ENCODE results near the gene S100A12.

The S100A12 gene

DNA sequence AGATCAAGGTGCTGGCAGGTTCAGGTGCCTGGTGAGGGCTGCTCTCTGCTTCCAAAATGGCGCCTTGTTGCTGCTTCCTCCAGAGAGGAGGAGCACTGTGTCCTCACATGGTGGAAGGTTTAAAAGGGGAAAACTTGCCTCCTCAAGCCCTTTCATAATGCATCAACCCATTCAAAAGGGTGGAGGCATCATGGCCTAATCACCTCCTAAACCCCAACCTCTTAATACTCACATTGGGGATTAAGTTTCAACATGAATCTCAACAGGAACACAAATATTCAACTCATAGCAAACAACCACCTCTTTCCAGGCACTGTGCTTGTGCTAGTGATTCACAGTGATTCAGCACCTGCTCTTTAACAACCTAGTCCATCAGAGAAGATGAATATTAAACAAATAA, 4.2 kb downstream of the S100A12 start:
- no peak for DNase-seq
- intact Hi-C loops (cut with DNase I) = no loop called here

- DNase-seq = no peak
Observed at GRCh38 chr1:153370146-153370545, 5.3 kb downstream of the S100A12 start.

GRCh38 chr1:153368495-153368894, 6.9 kb downstream of the S100A12 start:
- DNase-seq = no peak
- intact Hi-C loops (cut with DNase I) = no loop called here

More at GRCh38 chr1:153370146-153370545, 5.3 kb downstream of the S100A12 start:
- intact Hi-C loops (cut with DNase I) = no loop called here

- intact Hi-C loops (cut with DNase I) = no loop called here
Observed at GRCh38 chr1:153367090-153367489, 8.3 kb downstream of the S100A12 start.

GRCh38 chr1:153366261-153366660, 9.2 kb downstream of the S100A12 start:
- intact Hi-C loops (cut with DNase I) = no loop called here

More at GRCh38 chr1:153367090-153367489, 8.3 kb downstream of the S100A12 start:
- no peak for DNase-seq

GRCh38 chr1:153365696-153366095, 9.7 kb downstream of the S100A12 start:
- intact Hi-C loops (cut with DNase I) = no loop called here
- DNase-seq = no peak

More at GRCh38 chr1:153366261-153366660, 9.2 kb downstream of the S100A12 start:
- DNase-seq = no peak

- intact Hi-C loops (cut with DNase I) = no loop called here
- DNase-seq = no peak
Observed at GRCh38 chr1:153364766-153365666, 10.4 kb downstream of the S100A12 start.

- intact Hi-C loops (cut with DNase I) = no loop called here
- DNase-seq = no peak
Observed at GRCh38 chr1:153364156-153364555, 11.3 kb downstream of the S100A12 start.

DNA sequence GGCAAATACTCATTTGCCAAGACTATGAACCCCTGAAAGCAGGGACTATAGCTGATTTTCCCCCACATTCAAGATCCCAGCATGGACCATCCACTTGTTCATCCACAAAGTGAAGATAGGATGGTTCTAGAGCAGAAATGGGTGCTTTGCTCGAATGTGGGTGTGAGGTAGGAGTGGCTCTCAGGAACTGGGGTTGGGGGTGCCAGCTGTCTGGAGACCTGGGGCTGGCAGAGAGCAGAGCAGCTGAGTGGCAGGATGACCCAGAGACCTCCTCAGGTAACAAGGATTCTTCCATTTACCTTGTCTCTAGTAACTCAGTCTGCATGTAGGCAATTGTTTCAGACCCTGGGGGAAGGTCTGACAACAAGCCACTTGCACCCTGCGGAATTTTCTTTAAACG, 11.8 kb downstream of the S100A12 start:
- intact Hi-C loops (cut with DNase I) = no loop called here
- DNase-seq = no peak

DNA sequence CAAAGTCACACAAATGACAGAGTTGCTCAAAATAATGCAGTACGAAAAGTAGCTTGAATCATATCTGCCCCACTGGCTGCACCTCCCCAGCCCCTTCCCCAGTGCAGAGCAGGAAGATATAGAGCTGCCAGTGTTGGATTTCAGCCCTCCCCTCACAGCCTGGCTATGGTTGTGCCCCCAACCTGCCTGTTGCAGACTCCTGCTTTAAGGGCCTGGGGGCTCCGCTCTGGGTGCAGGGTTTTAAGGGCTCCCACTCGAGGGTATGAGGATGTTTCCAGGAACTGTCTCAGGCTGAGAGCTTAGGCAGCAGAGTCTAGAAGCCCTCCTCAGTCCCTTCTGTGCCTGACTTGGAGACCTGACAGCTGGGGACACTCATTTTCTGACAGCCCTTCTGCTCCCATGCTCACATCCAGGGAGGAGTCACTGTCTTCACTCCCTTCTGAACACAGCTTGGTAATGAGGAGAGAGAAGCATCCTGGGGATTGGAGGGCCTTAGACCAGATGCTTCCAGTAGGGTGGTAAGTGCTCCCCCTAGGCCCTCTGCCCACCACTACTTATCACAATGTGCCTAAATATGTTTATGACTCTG, 13.1 kb downstream of the S100A12 start:
- intact Hi-C loops (cut with DNase I) = no loop called here
- no peak for DNase-seq

DNA sequence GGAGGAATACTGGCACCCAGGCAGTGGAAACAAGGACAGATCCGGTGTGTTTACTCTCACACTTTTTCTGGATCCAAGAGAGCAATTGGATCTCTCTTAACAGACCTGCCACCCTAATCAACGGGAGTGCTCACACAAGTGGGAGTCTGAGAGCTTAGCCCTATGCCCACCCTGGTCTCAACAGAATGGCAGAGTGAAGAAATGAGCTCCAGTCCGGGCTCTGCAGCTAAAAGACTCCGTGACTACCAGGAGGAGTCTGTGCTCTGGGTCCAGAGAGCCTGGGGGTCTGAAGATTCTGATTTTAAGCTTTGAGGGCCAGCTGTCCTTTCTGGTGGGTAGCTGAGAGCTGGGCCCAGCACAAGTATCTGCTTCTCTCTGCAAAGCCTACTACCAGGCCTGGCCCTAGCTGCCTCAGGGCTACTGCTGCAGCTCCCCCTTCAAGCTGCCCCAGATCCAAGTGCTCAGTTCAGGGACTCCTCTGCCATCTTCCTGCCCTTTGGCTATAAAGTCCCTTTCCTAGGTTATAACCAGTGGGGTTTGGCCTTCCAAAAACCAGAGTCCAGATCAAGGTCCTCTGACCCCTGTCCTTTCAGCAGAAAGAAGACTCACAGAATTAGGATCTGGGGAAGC, 13.8 kb downstream of the S100A12 start:
- DNase-seq = no peak
- intact Hi-C loops (cut with DNase I) = no loop called here

DNA sequence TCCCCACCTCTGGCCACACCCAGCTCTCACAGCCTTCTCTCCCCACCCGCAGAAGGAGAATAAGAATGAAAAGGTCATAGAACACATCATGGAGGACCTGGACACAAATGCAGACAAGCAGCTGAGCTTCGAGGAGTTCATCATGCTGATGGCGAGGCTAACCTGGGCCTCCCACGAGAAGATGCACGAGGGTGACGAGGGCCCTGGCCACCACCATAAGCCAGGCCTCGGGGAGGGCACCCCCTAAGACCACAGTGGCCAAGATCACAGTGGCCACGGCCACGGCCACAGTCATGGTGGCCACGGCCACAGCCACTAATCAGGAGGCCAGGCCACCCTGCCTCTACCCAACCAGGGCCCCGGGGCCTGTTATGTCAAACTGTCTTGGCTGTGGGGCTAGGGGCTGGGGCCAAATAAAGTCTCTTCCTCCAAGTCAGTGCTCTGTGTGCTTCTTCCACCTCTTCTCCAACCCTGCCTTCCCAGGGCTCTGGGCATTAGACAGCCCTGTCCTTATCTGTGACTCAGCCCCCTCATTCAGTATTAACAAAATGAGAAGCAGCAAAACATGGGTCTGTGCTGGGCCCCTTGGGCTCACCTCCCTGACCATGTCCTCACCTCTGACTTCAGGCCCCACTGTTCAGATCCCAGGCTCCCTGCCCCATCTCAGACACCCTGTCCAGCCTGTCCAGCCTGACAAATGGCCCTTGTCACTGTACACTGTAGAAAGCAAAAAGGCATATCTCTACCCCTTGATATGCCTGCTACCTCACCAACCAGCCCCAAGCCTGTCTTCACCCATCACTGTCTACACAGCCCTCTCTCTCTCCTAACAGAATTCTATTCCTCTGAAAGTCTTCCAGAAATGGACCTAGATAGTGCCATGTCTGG, 14.6 kb downstream of the S100A12 start:
- no peak for DNase-seq
- intact Hi-C loops (cut with DNase I) = no loop called here

GRCh38 chr1:153360190-153360589, 15.2 kb downstream of the S100A12 start:
- intact Hi-C loops (cut with DNase I) = no loop called here
- no peak for DNase-seq

GRCh38 chr1:153359241-153359640, 16.2 kb downstream of the S100A12 start:
- intact Hi-C loops (cut with DNase I) = loop anchor here (10.0 kb wide), 1 partner anchor 206 kb away; the partner anchor contains the start of gene S100A2
- no peak for DNase-seq

- intact Hi-C loops (cut with DNase I) = loop anchor here (10.0 kb wide), 1 partner anchor 206 kb away; the partner anchor contains the start of gene S100A2
- no peak for DNase-seq
Observed at GRCh38 chr1:153358691-153358975, 16.8 kb downstream of the S100A12 start.

GRCh38 chr1:153357853-153358690, 17.3 kb downstream of the S100A12 start, which contains the start of gene S100A9:
Gene S100A9 (plus strand): TSS chr1:153357854. CDS start chr1:153358284, 430 bp downstream.
- no peak for DNase-seq
- intact Hi-C loops (cut with DNase I) = loop anchor here (10.0 kb wide), 1 partner anchor 207 kb away; the partner anchor contains the start of gene S100A2

- DNase-seq = peak in 3 of 10 donors; percentile 25 to 90 (median 26)
- intact Hi-C loops (cut with DNase I) = loop anchor here (10.0 kb wide), 1 partner anchor 208 kb away; the partner anchor contains the start of gene S100A2
Observed at GRCh38 chr1:153357076-153357852, 18.2 kb downstream of the S100A12 start.

- intact Hi-C loops (cut with DNase I) = loop anchor here (10.0 kb wide), 1 partner anchor 208 kb away; the partner anchor contains the start of gene S100A2
- DNase-seq = no peak
Observed at GRCh38 chr1:153356392-153357075, 18.9 kb downstream of the S100A12 start.

All from posterior cingulate gyrus (tissue), 11 donors.